Activated T-helper 17 cell treated with anti-CD3 and anti-CD28 coated beads, Interleukin-2, amount 50 U/mL, for 72 hours (primary cell): ENCODE results near the gene MTMR10. TPM values are rescaled to one million over a fixed set of nuclear protein-coding genes. Genes with fewer than 3 reads are reported as not detected.

Experiments
- ATAC-seq: fragments of 150-1000 bp; cut with Tn5 transposase; replicated peaks from 2 replicates; pipeline ENCODE4 v1.10.0; 2021; ENCODE audit warnings: mild to moderate bottlenecking, moderate library complexity
- H3K27ac Mint-ChIP-seq: one replicate; pipeline ENCODE4 v1.8.0; 2022; ENCODE audit warnings: mixed read lengths
- H3K27me3 Mint-ChIP-seq: one replicate; pipeline ENCODE4 v1.8.0; 2022; ENCODE audit warnings: mixed read lengths
- H3K36me3 Mint-ChIP-seq: one replicate; pipeline ENCODE4 v1.8.0; 2022; ENCODE audit warnings: low read depth, mild to moderate bottlenecking, mixed read lengths
- H3K4me1 Mint-ChIP-seq: one replicate; pipeline ENCODE4 v1.8.0; 2022; ENCODE audit warnings: mixed read lengths
- H3K4me3 Mint-ChIP-seq: one replicate; pipeline ENCODE4 v1.8.0; 2022; ENCODE audit warnings: mild to moderate bottlenecking, mixed read lengths
- H3K9me3 Mint-ChIP-seq: one replicate; pipeline ENCODE4 v1.8.0; 2022; ENCODE audit warnings: mixed read lengths
- total RNA-seq, 2 donors: library from RNA; stranded (reverse); gene quantifications; one replicate each; pipeline ENCODE4 v1.2.3, GENCODE V29; 2022

MTMR10 gene
- total RNA-seq, 2 donors from 2014 or later: 9.9 to 10.6 TPM

DNA sequence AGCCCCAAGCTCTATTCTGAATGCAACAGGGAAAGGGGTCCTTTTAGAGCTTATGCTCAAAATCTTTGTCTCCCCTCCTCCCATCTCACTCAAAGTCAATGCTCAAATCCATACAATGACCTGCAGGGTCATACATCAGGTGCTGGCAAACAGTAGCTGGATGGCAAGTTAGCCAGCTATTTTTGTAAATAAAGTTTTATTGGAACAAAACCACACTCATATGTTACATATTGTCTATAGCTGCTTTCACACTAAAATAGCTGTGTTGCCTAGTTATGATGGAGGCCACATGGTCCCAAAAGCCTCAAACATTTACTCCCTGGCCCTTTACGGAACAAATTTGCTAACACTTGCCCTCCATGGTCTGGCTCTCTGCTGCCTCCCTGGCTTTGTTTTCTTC, 89.5 kb downstream of the MTMR10 start:
- Mint-ChIP-seq H3K4me3 (no peak overlapping the region), H3K9me3 (no peaks in the 10 kb centered on the region), H3K27me3 (no peaks in the 10 kb centered on the region), H3K4me1 (peaks cover 12% of the 10 kb centered on the region), H3K36me3 (peaks cover 54% of the 10 kb centered on the region), H3K27ac (no peak overlapping the region)
- ATAC-seq: no peak

DNA sequence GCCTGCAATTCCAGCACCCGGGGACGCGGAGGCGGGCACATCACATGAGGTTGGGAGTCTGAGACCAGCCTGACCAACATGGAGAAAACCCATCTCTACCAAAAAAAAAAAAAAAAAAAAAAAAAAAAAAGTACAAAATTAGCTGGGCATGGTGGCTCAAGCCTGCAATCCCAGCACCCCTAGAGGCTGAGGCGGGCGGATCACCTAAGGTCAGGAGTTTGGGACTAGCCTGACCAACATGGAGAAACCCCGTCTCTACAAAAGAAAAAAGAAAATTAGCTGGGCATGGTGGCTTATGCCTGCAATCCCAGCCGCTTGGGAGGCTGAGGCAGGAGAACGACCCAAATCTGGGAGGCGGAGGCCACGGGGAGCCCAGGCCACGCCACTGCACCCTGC, 95.2 kb downstream of the MTMR10 start:
- Mint-ChIP-seq H3K36me3 (peaks cover 17% of the 10 kb centered on the region), H3K27ac (no peak overlapping the region), H3K27me3 (no peaks in the 10 kb centered on the region), H3K9me3 (no peaks in the 10 kb centered on the region), H3K4me3 (no peak overlapping the region), H3K4me1 (no peaks in the 10 kb centered on the region)
- ATAC-seq: no peak

DNA sequence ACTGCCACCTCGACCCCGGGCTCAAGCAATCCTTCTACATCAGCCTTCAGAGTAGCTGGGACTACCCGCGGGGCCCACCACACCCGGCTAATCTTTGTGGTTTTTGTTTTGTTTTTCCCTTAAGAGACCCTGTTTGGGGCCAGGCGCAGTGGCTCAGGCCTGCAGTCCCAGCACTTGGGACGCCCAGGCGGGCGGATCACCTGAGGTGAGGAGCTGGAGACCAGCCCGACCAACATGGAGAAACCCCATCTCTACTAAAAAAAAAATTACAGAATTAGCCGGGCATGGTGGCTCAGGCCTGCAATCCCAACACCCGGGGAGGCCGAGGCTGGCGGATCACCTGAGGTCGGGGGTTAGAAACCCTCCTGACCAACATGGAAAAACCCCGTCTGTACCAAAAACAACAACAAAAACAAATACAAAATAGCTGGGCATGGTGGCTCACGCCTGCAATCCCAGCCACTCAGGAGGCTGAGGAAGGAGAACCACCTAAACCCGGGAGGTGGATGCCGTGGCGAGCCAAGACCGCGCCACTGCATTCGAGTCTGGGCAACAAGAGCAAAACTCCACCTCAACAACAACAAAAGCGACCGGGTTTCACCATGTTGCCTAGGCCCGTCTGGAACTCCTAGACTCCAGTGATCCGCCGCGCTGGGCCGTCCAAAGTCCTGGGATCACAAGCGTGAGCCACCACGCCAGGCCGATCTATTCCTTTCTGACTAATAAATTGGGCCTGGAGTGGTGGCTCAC, 95.8 kb downstream of the MTMR10 start:
- no peak for ATAC-seq

DNA sequence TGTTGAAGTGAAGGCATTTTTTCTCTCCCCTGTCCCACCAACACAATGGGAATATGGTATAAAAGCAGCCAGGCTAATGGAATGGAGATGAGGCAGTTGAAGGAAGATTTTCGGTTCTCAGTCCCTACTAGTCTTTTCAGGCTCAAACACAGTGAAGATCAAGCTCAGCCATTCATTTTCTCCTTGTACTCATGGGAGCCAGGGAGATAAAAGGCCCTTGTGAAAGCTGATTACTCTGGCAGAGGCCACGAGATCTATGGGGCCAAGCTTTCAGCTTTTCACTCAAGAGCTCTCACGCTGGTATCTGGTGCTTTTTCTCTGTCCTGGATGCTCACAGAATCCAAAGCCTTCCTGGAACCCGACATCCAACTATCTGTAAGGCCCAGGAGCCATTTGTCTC, 102.2 kb downstream of the MTMR10 start:
- ATAC-seq: no peak
- no peaks in the 10 kb centered on the region for H3K9me3 Mint-ChIP-seq
- H3K27ac Mint-ChIP-seq: no peak overlapping the region
- H3K4me1 Mint-ChIP-seq: no peaks in the 10 kb centered on the region
- H3K36me3 Mint-ChIP-seq: peaks cover 8% of the 10 kb centered on the region
- H3K4me3 Mint-ChIP-seq: no peak overlapping the region
- H3K27me3 Mint-ChIP-seq: no peaks in the 10 kb centered on the region

More for the DNA sequence above, 95.8 kb downstream of the MTMR10 start:
- peaks cover 14% of the 10 kb centered on the region for H3K36me3 Mint-ChIP-seq
- no peak overlapping the region for H3K27ac Mint-ChIP-seq
- no peaks in the 10 kb centered on the region for H3K9me3 Mint-ChIP-seq
- no peak overlapping the region for H3K4me3 Mint-ChIP-seq
- H3K4me1 Mint-ChIP-seq: no peaks in the 10 kb centered on the region
- no peaks in the 10 kb centered on the region for H3K27me3 Mint-ChIP-seq

Other genes starting within 250 kb of the MTMR10 start
- 10 to 100 TPM; 15.9 to 17.8 TPM for gene FAN1, start 87.7 kb downstream of the MTMR10 start, total RNA-seq
- not detected for gene TRPM1, start 110.1 kb upstream of the MTMR10 start, total RNA-seq